Measurements from ENCODE around the gene ALPI.

DNA sequence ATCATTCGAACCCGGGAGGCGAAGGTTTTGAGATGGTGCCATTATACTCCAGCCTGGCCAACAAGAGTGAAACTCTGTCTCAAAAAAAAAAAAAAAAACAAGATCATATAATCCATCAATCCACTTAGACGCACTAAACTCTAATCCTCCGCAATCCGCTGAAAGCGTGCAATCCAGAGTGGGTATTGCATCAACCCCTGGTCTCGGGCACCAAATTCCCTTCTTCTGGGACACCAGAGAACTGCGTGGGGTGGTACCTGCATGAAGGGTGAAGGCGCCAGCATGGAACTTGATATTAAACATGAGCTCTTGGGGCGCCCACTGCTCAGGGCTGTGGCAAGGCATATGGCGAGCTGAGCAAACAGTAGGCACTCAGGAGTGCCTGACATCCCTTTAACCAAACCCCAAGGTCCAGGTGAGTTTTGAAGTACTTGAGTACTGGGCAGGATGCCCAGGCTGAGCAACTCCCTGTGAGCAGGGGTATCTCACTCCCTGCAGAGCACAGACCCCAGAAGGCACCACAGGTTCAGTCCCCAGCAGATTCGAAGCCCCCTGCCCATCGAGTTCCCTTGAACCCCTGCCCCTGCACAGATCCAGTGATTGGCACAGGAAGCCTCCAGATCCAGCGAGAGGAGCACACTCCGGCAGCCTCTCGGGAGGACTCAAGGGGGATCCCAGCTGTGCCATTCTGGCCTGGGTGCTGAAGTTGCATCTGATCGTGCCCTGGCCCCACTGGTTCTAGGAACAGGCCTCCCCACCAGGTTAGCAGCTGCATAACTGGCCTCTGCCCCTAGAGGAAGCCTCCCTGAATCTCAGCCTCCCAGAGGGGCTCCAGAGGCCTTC, 8.0 kb downstream of the ALPI start:
- TF ChIP-seq POLR2A (IDR thresholded peaks at IDR 0.05; ENCODE audit: extremely low read depth, insufficient read length) (no peak), MAX (IDR thresholded peaks at IDR 0.05; ENCODE audit: low read depth, low read length) (no peak), MYC (IDR thresholded peaks at IDR 0.05; ENCODE audit: low read depth, low read length) (no peak)

Measured in NB4 (cell line).